ENCODE results near the gene SH3GL3.

SH3GL3 gene

DNA sequence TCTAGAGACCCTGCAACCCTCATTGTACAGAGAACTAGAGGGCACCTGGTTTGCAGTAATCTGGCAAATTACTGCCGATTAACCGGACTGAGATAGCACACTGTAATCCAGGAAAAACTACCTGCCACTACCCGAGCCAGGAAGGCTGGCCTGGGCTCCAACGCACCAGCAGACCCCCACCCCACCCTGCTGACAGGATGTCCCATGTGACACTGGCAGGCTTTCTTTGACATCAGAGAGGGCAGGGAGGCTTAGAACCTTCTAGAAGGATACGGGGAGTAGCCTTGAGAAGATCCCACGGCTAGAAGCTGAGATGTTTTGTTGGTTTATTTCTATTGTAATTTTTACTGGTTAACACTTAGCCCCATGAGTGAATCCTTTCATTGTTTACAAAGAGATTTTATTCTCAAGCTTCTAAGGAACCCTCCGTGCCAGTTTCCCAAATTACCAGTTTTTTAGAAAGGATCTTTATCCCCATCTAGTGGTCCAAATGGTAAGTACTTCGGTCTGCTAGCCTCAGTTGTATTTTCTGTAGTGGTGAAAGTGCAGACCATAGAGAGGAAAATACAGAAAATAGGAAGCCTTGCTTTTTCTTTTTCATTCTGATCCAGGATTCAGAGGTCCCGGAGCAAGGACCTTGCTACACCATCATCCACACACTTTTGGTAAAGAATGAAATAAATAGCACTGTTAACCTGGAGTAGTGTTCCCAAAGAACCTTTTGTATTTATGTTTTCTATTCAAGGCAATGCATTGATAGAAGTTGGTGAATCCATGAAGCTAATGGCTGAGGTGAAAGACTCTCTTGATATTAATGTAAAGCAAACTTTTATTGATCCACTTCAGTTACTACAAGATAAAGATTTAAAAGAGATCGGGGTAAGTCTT, 124.9 kb downstream of the SH3GL3 start:
- DNase-seq = peak; percentile 24

DNA sequence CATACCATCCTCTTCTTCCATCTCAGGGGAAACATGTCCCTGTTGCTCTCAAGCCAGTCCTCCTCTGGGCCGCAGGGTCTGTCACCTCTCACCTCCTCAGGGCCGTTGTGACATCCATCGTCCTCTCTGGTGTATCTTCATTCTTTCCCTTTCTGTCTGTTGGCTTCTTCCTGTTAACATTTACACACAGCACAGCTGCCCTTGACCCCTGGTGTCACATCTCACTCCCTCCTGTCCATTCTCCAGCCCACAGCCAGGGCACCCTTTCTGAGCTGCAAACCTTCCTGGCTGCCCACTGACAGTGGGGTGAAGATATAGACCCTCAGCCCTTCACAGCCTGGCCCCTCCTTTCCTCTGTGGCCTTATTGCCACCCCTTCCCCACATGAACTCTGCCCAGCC, 127.2 kb downstream of the SH3GL3 start:
- DNase-seq = no peak

DNA sequence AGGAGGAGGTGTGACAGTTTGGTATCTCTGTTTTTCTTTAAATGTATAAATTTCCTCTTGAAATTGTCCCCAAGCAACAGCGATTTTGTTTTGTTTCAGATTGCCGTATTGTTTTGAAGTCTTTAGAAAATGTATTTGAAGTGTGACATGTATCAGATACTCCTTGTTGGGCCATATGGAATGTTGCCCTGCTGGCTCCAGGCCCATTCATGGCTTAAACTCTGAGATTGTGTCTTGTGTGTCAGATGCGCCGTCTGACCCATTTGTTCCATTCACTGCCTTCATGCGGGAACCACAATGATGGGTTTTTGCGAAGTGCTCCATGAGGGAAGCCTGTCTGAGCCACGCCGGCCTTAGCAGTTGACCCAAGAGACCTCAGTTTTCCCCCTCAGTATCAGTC, 131.6 kb downstream of the SH3GL3 start:
- no peak for DNase-seq

DNA sequence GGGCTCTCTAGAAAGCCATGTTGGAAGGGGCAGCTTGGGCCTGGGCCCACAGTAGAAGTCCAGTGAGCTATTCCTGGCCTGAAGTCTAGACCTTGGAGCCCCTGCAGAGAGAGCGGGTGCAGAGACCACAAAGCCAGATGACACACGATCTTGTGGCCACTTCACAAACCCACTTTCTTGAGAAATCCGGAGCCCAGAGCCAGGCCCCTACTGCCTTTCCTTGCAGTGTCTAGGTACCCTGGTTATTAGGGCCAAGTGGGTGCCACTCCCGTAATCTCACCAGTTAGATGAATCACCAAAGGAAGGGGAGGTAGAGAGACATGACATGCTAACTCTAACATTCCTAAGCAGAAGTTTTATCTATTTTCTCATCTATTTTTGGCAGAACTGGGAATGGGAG, 134.2 kb downstream of the SH3GL3 start:
- peak; percentile 30 for DNase-seq

DNA sequence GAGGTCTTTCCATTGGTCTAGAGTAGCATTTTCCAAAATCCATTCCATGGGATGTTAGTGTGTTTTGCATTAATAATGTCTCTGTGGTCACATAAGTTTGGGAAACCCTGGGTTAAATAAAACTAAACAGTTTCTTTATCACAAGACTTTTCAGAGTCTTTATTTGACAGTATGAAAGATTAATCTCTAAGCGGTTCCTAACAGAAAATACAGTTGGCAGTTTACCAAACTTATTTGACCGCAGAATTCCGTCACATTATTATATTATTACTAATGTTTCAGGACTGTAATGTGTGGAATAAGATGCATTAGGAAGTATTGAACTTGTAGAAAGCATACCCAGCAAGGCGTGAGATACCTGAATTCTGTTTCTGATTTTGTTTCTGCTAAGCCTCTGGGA, 135.2 kb downstream of the SH3GL3 start:
- DNase-seq = peak; percentile 80

DNA sequence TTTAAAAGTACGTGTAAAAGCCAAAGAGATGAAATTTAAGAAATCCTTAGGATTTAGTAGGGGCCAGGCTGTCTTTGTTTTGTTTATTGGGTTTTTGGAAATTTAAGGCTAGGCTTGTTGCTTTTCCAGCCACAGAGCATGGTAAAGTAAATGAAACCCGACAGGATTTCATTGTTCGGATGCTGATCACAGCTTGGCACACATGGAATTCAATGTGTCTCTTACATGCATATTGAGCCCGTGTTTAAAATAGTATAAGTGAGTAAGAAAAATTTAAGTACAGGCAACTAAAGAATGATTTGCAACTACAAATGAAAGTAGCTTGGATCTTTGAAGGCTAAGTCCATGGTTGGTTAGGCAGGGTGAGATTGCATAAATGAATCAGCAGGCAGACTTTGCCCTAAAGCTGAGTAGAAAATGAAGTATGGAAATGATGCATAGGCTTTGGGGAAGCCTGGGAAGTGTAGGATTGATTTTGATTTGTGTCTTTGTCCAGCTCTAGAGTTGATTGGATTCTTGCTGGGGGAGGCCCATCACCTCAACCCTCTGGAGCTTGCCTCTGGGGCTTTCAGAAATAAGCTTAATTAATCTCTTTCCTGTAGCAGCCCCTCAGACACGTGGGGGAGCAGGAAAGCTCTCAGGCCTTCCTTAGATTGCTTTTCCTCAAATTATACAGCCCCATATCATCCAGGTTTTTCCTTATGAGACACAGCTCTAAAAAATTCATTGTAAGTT, 138.6 kb downstream of the SH3GL3 start:
- no peak for DNase-seq

DNA sequence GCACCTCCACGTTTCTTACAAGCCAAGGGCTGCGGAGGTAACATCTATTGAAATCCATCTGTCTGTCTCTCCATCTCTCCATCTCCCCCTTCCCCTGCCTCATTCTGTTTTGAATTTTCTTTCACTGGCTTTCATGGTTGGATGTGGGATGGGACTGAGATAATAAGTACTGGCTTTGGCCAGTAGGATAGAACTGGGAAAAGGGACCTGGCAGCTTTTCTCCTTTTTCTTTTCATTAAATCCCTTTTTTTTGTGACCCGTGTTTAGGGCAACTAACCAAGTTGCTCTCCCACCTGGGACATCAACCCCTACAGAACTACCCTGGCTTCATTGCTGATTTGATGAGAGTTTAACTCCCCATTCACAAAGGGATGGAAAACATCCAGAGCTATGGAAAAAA, 139.9 kb downstream of the SH3GL3 start:
- no peak for DNase-seq

DNA sequence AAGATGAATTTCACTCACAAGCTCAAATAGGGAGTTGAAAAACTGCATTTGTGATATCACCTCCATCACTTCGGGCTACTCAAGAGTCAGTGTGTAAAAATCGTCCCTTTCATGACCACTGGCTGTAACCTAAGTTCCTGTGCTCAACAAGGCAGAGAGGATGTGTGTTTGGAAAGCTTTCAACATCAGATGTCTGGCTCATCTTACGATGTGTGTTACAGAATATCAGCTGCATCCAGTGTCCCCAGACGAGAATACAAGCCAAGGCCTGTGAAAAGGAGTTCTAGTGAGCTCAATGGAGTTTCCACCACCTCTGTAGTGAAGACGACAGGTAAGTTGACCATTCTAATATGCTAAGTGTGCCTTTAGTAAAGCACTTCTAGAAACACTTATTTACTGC, 141.3 kb downstream of the SH3GL3 start:
- DNase-seq = no peak

DNA sequence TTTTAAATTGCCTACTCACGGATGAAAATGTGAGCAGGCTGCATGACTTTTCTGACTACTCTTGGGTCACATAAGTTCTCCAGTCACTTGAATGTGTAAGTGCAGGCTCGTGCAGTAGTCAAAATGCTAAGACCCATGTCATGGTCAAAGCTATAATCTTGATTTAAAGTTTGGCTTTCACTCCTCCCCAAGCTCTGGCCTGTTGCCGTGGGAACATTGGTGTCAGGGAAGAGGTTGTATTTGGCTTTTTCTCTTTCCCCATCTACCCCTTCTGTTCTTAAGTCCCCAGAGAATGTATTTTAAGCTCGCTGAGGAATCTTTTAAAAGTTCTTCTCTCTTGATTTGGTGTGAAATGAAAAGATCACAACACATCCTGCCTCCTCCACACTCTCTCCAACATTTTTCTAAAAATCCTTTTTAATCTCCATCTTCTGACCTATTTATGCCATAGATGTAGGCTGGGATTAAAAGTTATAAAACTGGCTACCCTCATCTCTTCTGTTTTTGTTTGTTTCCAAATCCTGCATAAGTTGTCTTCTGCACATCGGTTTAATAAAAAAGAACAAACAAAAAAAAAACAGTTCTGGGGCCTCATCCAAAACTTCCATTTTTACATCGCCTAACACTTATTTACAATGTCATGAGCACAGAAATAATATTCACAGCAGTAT, 145.4 kb downstream of the SH3GL3 start:
- DNase-seq = no peak

DNA sequence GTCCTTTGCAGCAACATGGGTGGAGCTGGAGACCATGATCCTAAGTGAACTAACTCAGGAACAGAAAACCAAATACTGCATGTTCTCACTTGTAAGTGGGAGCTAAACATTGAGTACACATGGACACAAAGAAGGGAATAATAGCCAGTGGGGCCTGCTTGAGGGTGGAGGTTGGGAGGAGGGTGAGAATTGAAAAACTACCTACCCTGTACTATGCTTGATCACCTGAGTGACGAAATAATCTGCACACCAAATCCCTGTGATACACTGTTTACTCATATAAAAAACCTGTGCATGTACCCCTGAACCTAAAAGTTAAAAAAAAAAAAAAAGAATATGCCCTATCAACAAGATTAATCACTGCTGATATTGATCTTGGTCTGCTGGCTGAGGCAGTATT, 148.1 kb downstream of the SH3GL3 start:
- no peak for DNase-seq

DNA sequence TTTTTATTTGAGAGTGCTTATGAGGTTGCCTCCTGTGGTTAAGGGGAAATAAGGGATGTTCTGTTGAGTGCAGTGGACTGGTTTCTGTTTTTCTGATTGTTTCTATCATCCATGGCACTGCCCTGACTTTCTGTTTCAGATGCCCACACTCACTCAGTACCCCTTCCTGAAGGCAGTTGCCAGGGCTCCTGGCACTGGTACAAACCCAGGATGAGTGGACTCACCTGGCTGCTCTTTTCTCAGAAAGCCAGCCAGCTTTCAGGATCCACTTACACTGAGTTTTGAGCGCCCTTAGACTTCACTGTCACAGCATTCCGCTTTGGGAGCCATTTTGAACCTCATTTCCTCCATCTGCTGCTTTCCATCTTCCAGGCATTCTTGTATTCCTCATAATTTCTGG, 150.9 kb downstream of the SH3GL3 start:
- no peak for DNase-seq

DNA sequence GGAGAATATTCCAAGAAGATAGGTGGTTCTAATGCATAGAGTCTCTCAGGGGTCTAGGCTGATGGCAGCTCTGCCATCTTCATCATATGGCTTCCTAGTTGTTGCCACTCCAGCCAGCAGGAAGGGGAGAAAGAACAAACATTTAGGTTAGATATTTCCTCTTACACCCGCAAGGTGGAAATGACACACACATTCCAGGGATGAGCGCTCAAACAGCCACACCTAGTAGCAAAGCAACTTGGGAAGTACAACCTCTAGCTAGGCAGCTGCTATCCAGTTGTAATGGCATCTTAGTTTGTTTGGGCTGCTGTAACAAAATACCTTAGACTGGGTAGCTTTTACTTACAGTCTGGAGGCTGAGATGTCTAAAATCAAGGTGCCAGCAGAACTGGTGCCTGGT, 154.9 kb downstream of the SH3GL3 start:
- no peak for DNase-seq

DNA sequence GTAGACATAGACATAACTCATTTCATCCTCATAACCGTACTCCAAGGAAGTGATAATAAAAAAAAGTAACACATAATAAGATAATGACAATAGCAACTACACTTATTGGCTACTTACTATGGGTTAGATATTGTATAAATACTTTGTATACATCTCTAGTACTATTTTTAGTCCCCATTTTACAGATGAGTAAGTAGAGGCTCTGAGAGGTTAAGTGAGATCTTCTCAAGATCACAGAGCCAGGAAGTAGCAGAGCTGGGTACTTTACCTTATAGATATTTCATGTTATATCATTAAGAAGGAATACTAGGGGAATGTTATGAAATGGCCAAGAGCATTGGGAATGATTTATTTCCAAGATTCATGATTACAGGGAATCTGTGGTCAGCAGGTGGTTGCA, 157.4 kb downstream of the SH3GL3 start:
- DNase-seq = no peak

DNA sequence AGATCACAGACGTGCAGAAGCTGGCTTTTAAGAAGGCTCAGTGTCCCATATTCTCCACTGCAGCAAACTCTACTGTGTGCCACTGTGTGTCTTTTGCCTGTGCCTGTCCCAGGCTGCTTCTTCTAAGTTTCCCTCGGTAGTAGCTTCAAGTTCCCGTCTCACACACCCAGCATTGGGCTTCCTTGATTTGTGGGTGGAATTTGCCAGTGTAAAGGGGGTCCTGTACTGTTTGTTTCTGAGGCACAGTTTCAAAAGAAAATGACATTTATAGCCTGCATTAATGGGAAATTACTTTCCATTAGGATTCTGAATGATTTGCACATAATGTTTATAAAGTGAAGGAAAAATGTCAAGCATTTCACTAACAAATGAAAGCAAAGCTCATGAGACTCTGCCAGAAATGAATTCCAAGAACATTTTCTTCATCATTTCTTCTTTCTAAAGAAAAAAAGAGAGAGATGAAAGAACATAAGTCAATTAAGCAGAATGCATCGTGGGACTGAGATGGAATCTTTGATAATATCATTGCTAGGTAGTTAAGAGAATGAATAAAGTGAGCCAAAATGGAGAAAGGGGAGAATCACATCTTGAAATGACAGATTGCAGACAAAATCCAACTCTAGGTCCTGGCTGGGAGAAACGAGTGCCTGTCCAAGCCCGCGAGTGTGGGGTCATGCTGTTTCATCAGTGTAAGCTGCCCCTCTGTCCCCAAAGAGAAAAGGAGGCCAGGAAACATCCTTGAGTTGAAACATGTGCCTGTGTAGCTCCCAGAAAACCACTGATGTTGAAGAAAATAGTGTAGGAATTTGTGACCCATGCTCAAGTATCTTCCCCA, 158.2 kb downstream of the SH3GL3 start:
- no peak for DNase-seq

DNA sequence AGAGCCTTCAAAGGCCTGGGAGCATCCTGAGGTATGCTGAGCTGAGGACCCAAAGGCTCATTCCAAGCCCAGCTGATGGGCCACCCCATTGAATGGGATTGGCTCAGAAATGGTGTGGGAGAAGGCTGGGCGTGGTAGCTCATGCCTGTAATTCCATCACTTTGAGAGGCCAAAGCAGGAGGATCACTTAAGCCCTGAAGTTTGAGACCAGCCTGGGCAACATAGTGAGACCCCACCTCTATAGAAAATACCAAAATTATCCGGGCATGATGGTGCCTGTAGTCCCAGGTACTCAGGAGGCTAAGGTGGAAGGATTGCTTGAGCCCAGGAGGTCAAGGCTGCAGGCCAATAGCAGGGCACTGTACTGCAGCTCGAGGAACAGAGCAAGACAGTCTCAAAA, 163.0 kb downstream of the SH3GL3 start:
- DNase-seq = no peak

DNA sequence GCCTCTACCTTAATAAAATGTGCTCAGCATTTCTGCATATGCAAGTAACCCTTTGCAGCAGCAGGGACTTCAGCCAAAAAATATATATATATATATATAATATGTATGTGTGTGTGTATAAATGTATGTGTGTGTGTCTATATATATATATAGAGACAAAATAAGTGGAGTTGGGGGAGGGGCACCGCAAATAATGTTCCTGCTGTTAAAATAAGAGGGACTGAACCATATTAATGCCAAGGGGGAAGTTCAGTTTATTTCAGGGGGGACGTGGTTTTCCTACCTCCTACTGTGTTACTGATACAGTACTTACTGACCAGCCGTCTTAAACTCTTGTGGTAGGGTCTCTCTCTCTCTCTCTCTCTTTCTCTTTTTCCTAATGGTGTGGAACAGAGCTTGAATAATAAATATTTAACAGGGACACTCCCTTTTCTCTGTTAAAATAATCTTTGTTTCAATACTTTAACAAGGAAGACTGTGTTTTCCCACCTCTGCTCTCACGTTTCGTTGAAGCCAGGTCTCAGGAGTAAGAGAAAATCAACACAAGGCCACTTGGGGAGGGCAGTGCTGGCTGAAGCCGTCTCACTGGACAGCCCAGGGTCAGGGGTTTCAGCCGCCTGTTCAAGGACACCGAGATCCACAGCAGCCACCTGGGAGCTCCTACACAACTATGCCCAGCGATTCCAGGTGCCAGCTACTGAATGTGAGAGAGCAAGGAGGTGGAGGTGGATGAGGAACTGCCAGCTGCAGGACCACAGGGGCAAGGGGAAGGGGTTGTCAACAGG, 164.0 kb downstream of the SH3GL3 start:
- no peak for DNase-seq

DNA sequence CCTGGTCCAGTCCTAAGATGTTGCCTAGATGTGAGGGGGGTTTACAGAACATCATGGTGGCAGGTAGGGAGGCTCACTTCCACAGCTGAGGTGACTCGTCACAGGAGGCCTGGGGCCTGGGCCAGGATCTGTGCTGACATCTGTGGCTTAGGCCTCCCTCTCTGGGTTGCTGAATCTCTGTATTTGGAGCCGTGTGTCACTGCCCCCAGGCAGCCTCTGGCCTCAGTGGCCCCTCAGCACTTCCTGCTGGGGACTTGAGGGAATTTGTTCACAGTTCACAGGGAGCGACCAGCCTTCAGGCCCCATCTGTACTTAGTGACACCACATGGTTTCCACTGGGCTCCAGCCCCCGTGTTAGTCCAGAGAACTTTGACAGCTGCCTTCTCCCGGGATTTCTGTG, 165.1 kb downstream of the SH3GL3 start:
- DNase-seq = no peak

DNA sequence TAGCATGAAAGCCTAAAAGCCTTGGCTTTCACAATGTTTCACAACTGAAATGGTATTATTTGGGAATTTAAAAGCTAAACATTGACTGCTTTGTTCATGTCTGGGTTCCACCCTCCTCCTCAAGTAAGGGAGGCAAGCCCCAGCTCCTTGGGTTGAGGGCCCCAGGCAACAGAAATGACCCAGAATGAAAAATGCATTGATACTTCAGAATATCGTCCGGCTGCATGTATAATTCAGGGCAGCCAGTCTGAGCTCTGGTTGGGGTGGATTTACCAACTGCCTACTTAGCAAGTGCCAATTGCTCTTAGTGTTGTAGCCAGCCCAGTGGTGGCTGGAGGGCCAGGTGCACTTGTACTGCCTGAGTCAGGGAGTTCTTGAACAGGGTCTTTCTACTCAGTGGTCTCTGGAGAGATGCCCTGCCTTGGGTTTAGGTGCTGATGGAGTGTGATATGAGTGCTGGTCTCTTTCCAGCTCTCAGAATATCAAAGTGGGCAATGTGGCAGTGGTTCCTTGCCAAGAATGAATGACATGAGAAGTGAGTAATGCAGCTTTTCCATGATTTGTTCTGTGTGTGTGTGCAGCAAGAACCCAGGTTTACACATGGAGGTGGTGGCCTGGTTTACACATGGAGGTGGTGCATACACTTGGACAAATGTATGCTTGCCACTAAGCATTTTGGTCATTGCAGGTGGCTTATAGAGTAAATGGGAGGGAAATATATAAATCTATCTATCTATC, 165.9 kb downstream of the SH3GL3 start:
- no peak for DNase-seq

DNA sequence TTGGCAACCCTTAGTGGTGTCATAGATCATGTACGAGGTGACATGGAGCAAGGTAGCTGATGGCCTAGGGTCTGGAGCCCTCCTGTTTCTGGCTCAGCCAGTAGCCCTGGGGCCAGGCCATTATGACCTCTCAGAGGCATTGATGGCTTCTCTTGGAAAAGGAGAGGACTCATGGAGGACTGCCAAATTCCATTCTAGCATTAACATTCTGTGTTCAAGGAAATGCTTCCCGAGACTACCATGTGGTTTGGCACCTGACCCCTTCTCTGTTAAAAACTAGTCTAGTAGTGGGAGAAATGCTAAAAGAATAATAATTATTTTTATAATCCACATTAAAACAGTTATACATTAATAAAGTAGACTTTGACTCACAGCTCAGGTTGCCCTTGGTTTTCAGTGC, 166.6 kb downstream of the SH3GL3 start:
- DNase-seq = peak; percentile 64

DNA sequence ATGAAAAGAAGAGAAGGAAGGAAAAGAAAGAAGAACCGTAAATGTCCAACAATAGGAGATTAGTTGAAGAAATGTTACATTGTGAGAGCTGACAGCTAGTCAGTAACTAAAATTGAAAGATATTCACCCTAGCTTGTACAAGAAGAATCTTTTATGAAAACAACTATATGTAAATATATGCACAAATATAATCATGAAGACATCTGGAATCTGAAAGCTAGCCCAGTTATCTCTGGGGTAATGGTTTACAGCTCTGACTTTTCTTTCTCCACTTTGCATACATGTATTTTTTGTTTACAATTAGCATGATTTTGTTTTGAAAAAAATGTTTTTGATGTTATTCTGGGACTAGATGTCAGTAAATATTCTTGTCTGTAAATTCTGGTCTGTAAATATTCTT, 169.7 kb downstream of the SH3GL3 start:
- DNase-seq = no peak

DNA sequence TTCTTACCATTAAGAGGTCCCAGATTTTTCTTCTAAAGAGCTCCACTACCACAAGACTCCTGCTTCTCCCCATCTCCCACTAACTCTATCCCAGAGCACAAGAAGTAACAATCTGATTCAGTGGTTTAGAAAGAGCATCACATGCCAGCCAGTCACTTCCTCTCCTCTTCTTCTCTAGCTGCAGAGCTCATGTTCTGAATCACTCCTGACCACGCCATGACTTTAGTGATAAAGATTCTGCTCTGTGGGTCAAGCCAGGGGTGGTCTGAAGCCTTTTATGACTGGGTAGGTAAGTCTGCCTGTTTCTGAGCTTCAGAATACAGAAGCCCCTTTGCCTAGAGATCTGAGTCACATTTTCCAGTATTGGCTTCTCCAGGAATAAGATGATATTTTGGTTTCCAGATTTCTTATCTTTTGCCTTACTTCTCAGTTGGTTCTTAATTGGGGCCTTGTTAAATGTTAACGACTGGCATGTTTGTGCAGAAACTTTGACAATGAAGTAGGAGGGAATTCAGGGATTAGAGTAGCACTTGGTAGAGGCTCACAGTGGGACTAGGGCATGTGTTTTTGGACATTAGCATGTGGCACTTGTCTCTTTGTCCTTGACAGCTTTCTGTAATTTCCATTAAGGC, 179.1 kb downstream of the SH3GL3 start:
- peak; percentile 57 for DNase-seq
